ENCODE data around the gene USP16.

USP16 gene

GRCh38 chr21:29033871-29034270 lies 9.4 kb downstream of the USP16 start:
- DNase-seq (ENCODE audit: low read depth in 2 of 2), result no peak

GRCh38 chr21:29034678-29035077 lies 10.2 kb downstream of the USP16 start:
- no peak for DNase-seq (ENCODE audit: low read depth in 2 of 2)

GRCh38 chr21:29052224-29052623 lies 27.8 kb downstream of the USP16 start:
- no peak for DNase-seq (ENCODE audit: low read depth in 2 of 2)

- no peak for DNase-seq (ENCODE audit: low read depth in 2 of 2)
Measured at GRCh38 chr21:29053011-29053553, 28.6 kb downstream of the USP16 start.

- no peak for DNase-seq (ENCODE audit: low read depth in 2 of 2)
Measured at GRCh38 chr21:29053656-29054055, 29.2 kb downstream of the USP16 start.

GRCh38 chr21:29055080-29055479 lies 30.6 kb downstream of the USP16 start:
- no peak for DNase-seq (ENCODE audit: low read depth in 2 of 2)

- DNase-seq (ENCODE audit: low read depth in 2 of 2), result no peak
Measured at GRCh38 chr21:29056005-29056404, 31.5 kb downstream of the USP16 start.

GRCh38 chr21:29056538-29057050 lies 32.1 kb downstream of the USP16 start:
- no peak for DNase-seq (ENCODE audit: low read depth in 2 of 2)

GRCh38 chr21:29064850-29065481 lies 40.5 kb downstream of the USP16 start:
- no peak for DNase-seq (ENCODE audit: low read depth in 2 of 2)

GRCh38 chr21:29072873-29073221 lies 48.4 kb downstream of the USP16 start:
- no peak for DNase-seq (ENCODE audit: low read depth in 2 of 2)

- peak; percentile 97 for DNase-seq (ENCODE audit: low read depth in 2 of 2)
Measured at GRCh38 chr21:29073222-29074006, 48.9 kb downstream of the USP16 start, which contains the start of gene CCT8. CCT8 (minus strand) TSS chr21:29073648; CDS start chr21:29073590, 58 bp downstream.

GRCh38 chr21:29074007-29074376 lies 49.5 kb downstream of the USP16 start:
- no peak for DNase-seq (ENCODE audit: low read depth in 2 of 2)

GRCh38 chr21:29074783-29075182 lies 50.3 kb downstream of the USP16 start:
- no peak for DNase-seq (ENCODE audit: low read depth in 2 of 2)

GRCh38 chr21:29075706-29076466 lies 51.4 kb downstream of the USP16 start:
- DNase-seq (ENCODE audit: low read depth in 2 of 2), result no peak

- DNase-seq (ENCODE audit: low read depth in 2 of 2), result peak; percentile 46 to 49
Measured at GRCh38 chr21:29076731-29077640, 52.5 kb downstream of the USP16 start.

- no peak for DNase-seq (ENCODE audit: low read depth in 2 of 2)
Measured at GRCh38 chr21:29077651-29078090, 53.2 kb downstream of the USP16 start.

- DNase-seq (ENCODE audit: low read depth in 2 of 2), result no peak
Measured at GRCh38 chr21:29078869-29079767, 54.6 kb downstream of the USP16 start.

GRCh38 chr21:29080454-29080941 lies 56.0 kb downstream of the USP16 start:
- no peak for DNase-seq (ENCODE audit: low read depth in 2 of 2)

GRCh38 chr21:29082046-29082815 lies 57.8 kb downstream of the USP16 start:
- DNase-seq (ENCODE audit: low read depth in 2 of 2), result no peak
